Lung (tissue), 16 donors: ENCODE measurements around the gene XRCC2. TPM values are rescaled to one million over a fixed set of nuclear protein-coding genes. Genes with fewer than 3 reads are reported as not detected.
A peak's percentile ranks its signal among the peaks of the same experiment; 100 is the strongest.
"Not testable (repeated sequence)": the region's sequence is repeated elsewhere in the genome, so short reads cannot be mapped to it uniquely, and the experiment has no call there.

ENCODE experiments used
- ATAC-seq: fragments of 200-7000 bp; cut with Tn5 transposase; one replicate; pipeline ENCODE4 v1.9.1; 2020; ENCODE audit warnings: moderate number of reproducible peaks; ENCODE audit not compliant: insufficient read depth, low FRiP score
- DNase-seq, 3 donors: peaks; one replicate each; pipeline ENCODE4 v3.0.0-alpha.2; 2013 to 2017
- H3K27ac ChIP-seq, 2 donors: one replicate each; pipeline ENCODE4 v1.5.1; 2013; ENCODE audit warnings: mild to moderate bottlenecking in 2 of 2, moderate library complexity in 2 of 2, control low read depth in 1 of 2, inconsistent platforms in 1 of 2, low read depth in 1 of 2, low read length in 1 of 2
- H3K27me3 ChIP-seq, 3 donors: one replicate each; pipeline ENCODE4 v1.5.1; 2013; ENCODE audit warnings: low read length in 2 of 3; ENCODE audit not compliant: control insufficient read depth in 3 of 3, insufficient read depth in 3 of 3
- H3K36me3 ChIP-seq, 4 donors: one replicate each; pipeline ENCODE4 v1.5.1; 2013; ENCODE audit warnings: low read length in 4 of 4, mild to moderate bottlenecking in 1 of 4, moderate library complexity in 1 of 4; ENCODE audit not compliant: control insufficient read depth in 4 of 4, insufficient read depth in 4 of 4
- H3K4me1 ChIP-seq, 5 donors: one replicate each; pipeline ENCODE4 v1.5.1; 2013; ENCODE audit warnings: low read length in 5 of 5, mild to moderate bottlenecking in 2 of 5, moderate library complexity in 1 of 5; ENCODE audit not compliant: control insufficient read depth in 5 of 5, insufficient read depth in 5 of 5
- H3K4me3 ChIP-seq: one replicate; pipeline ENCODE4 v1.5.1; 2013; ENCODE audit warnings: mild to moderate bottlenecking, control low read depth, moderate library complexity
- H3K9ac ChIP-seq, 2 donors: one replicate each; pipeline ENCODE4 v1.5.1; 2013; ENCODE audit warnings: low read length in 2 of 2, control low read depth in 1 of 2; ENCODE audit not compliant: insufficient read depth in 1 of 2
- H3K9me3 ChIP-seq, 4 donors: one replicate each; pipeline ENCODE4 v1.5.1; 2013; ENCODE audit warnings: low read length in 3 of 4, mild to moderate bottlenecking in 1 of 4, moderate library complexity in 1 of 4; ENCODE audit not compliant: control insufficient read depth in 4 of 4, insufficient read depth in 3 of 4
- WGBS, 2 donors: extraction: QIAGEN DNeasy Blood & Tissue Kit; methylation state at CpG; one replicate each; pipeline ENCODE4 v1.1.7; 2013; 5-methylcytosine and 5-hydroxymethylcytosine counted together
- long read RNA-seq, 5 donors: transcript quantifications; one replicate each; lab custom pipeline, GENCODE V29; 2026
- polyA plus RNA-seq, 2 donors: library from polyadenylated mRNA; stranded (reverse); fragments of 200-250 nt; gene quantifications; one replicate each; pipeline ENCODE4 v1.2.1, GENCODE V29; 2013
- total RNA-seq, 2 donors: library from RNA; depleted of rRNA in 1 of 2; stranded (reverse); fragments of >200 nt in 1 of 2; gene quantifications; one replicate each; pipeline ENCODE4 v1.2.1, GENCODE V29; 2014 to 2021
- TF ChIP-seq, protein P1 (sequence below): IDR thresholded peaks from 2 replicates; pipeline ENCODE4 v1.5.1; 2012; ENCODE audit warnings: mild to moderate bottlenecking; ENCODE audit errors: control extremely low read depth, extremely low read depth
- donor health status: control.
- donor health status: control.
- donor health status: Bipolar disorder and iron deficiency.
- donor health status: healthy.
- donor health status: DM: yes; HTN: yes; CAD: no.

Gene XRCC2
- 1 to 10 TPM; 1.0 to 2.9 TPM for total RNA-seq
- under 1 TPM; 0.34 to 0.98 TPM for polyA plus RNA-seq
- long read RNA-seq, donor 1, partial matches to known transcripts = 0 of 2 reads
- long read RNA-seq, donor 1, other reads (novel, unspliced or antisense) = 0 of 2 reads
- long read RNA-seq, donor 2 = 0 reads
- long read RNA-seq, donor 3, partial matches to known transcripts = 0 of 1 reads
- long read RNA-seq, donor 3, other reads (novel, unspliced or antisense) = 0 of 1 reads
- long read RNA-seq, donor 4 = 0 reads
- long read RNA-seq, donor 5, partial matches to known transcripts = 0 of 1 reads
- long read RNA-seq, donor 5, other reads (novel, unspliced or antisense) = 0 of 1 reads

- Histone ChIP-seq H3K9ac (peak within 1 kb of the TSS; percentile 33 to 98), H3K27ac (peak within 1 kb of the TSS; percentile 46 to 68), H3K36me3 (no peaks in the 10 kb centered on the region), H3K27me3 (no peaks in the 10 kb centered on the region), H3K4me3 (peak within 1 kb of the TSS; percentile 59), H3K9me3 (no peaks in the 10 kb centered on the region), H3K4me1 (peaks cover 3 to 12% (median 8%) of the 10 kb centered on the region in 5 donors)
- TF ChIP-seq, protein P1, sequence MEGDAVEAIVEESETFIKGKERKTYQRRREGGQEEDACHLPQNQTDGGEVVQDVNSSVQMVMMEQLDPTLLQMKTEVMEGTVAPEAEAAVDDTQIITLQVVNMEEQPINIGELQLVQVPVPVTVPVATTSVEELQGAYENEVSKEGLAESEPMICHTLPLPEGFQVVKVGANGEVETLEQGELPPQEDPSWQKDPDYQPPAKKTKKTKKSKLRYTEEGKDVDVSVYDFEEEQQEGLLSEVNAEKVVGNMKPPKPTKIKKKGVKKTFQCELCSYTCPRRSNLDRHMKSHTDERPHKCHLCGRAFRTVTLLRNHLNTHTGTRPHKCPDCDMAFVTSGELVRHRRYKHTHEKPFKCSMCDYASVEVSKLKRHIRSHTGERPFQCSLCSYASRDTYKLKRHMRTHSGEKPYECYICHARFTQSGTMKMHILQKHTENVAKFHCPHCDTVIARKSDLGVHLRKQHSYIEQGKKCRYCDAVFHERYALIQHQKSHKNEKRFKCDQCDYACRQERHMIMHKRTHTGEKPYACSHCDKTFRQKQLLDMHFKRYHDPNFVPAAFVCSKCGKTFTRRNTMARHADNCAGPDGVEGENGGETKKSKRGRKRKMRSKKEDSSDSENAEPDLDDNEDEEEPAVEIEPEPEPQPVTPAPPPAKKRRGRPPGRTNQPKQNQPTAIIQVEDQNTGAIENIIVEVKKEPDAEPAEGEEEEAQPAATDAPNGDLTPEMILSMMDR = no peak
- WGBS, 2 donors = 3% methylated on average over 58 to 63 of the region's 63 CpGs
- peak; percentile 96 for DNase-seq
- peak; percentile 88 for ATAC-seq
These were observed at the start of gene XRCC2 for GRCh38 chr7:152675759-152676636. Gene XRCC2, minus strand, starts transcription at chr7:152676141. Its CDS starts 62 bp downstream, at chr7:152676079.

DNA sequence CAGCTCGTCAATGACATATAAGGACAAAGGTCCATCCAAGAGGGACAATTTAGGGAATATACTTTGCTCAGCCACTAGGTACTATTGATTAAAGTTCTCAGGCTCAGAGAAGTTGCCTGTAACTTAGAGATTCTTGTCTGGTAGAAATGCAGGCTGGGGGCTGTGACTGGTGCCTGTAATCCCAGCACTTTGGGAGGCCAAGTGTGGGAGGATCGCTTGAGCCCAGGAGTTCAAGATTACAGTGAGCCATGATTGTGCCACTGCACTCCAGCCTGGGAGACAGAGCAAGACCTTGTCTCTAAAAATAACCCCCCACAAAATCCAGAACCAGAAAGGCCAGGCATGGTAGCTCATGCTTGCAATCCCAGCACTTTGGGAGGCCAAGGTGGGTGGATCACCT is 47.4 kb upstream of the XRCC2 start:
- no peaks in the 10 kb centered on the region for H3K27me3 ChIP-seq
- no peaks in the 10 kb centered on the region for H3K9me3 ChIP-seq
- DNase-seq (no peak), ATAC-seq (no peak)
- no peak overlapping the region for H3K27ac ChIP-seq
- 93 to 96% methylated on average over 2 of the region's 2 CpGs for WGBS, 2 donors
- H3K9ac ChIP-seq = no peak overlapping the region
- H3K36me3 ChIP-seq = no peaks in the 10 kb centered on the region
- no peak overlapping the region for H3K4me3 ChIP-seq
- H3K4me1 ChIP-seq = no peaks in the 10 kb centered on the region
- TF ChIP-seq, protein P1 = no peak

DNA sequence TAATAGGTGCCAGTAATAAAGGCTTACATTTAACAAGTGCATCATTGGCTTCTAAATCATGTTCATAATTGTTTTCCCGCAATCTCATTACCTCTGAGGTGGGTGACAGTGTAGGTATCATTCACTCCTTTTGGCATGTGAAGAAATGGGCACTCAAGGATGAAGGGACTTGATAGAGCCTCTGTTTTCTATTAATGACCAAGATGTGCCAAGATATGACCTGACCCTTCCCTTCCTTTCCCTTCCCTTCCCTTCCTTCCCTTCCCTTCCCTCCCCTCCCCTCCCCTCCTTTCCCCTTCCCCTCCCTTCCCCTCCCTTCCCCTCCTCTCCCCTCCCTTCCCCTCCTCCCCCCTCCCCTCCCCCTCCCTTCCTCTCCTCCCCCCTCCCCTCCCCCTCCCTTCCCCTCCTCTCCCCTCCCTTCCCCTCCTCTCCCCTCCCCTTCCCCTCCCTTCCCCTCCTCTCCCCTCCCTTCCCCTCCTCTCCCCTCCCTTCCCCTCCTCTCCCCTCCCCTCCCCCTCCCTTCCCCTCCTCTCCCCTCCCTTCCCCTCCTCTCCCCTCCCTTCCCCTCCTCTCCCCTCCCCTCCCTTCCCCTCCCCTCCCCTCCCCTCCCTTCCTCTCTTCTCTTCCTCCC is 36.6 kb upstream of the XRCC2 start:
- H3K9ac ChIP-seq, DNase-seq: not testable (repeated sequence)

DNA sequence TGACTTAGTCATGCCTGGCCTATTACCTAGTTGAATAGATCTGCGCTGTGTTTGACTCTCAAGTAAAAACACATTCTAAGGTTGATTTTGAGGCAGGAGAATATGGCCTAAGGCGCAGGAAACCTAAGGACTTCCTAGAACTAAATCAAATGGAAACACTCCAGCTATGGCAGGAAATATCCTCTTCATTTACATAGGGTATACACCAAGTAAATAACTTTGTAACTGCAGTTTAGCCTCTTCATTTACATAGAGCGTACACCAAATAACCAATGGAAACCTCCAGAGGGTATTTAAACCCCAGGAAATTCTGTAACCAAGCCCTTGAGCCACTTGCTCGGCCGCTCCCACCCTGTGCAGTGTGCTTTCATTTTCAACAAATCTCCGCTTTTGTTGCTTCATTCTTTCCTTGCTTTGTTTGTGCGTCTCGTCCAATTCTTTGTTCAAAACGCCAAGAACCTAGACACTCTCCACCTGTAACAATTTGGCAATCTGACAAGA is 35.6 kb upstream of the XRCC2 start:
- no peak overlapping the region for H3K27ac ChIP-seq
- H3K9ac ChIP-seq = no peak overlapping the region
- H3K36me3 ChIP-seq = no peaks in the 10 kb centered on the region
- no peaks in the 10 kb centered on the region for H3K9me3 ChIP-seq
- WGBS, 2 donors = 66 to 80% methylated on average over 9 of the region's 9 CpGs
- H3K27me3 ChIP-seq = no peaks in the 10 kb centered on the region
- peaks cover 0 to 1% (median 0%) of the 10 kb centered on the region in 5 donors for H3K4me1 ChIP-seq
- TF ChIP-seq, protein P1 = no peak
- no peak overlapping the region for H3K4me3 ChIP-seq
- ATAC-seq (no peak), DNase-seq (no peak)

More for the DNA sequence above, 36.6 kb upstream of the XRCC2 start:
- not testable (repeated sequence) for H3K9me3 ChIP-seq, H3K27ac ChIP-seq, ATAC-seq, H3K27me3 ChIP-seq, H3K4me3 ChIP-seq, H3K36me3 ChIP-seq, H3K4me1 ChIP-seq
- WGBS, 2 donors = 94 to 100% methylated on average over 1 of the region's 1 CpG
